ENCODE data around the gene TSHZ2. TPM values are rescaled to one million over a fixed set of nuclear protein-coding genes. Genes with fewer than 3 reads are reported as not detected.

Gene TSHZ2
- total and polyA plus RNA-seq, 12 donors, result 1.5 to 6.2 (median 4.5) TPM

- Histone ChIP-seq H3K9me3 (no peaks in the 10 kb centered on the region), H3K27ac (no peak overlapping the region), H3K4me3 (no peak overlapping the region), H3K27me3 (no peaks in the 10 kb centered on the region), H3K36me3 (no peaks in the 10 kb centered on the region), H3K4me1 (peaks cover 0 to 10% (median 0%) of the 10 kb centered on the region in 9 donors)
- 98 to 100% methylated on average over 1 of the region's 1 CpG for WGBS, 2 donors
- TF ChIP-seq, protein P1, sequence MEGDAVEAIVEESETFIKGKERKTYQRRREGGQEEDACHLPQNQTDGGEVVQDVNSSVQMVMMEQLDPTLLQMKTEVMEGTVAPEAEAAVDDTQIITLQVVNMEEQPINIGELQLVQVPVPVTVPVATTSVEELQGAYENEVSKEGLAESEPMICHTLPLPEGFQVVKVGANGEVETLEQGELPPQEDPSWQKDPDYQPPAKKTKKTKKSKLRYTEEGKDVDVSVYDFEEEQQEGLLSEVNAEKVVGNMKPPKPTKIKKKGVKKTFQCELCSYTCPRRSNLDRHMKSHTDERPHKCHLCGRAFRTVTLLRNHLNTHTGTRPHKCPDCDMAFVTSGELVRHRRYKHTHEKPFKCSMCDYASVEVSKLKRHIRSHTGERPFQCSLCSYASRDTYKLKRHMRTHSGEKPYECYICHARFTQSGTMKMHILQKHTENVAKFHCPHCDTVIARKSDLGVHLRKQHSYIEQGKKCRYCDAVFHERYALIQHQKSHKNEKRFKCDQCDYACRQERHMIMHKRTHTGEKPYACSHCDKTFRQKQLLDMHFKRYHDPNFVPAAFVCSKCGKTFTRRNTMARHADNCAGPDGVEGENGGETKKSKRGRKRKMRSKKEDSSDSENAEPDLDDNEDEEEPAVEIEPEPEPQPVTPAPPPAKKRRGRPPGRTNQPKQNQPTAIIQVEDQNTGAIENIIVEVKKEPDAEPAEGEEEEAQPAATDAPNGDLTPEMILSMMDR (IDR thresholded peaks at IDR 0.05), result no peak
- DNase-seq (no peak), ATAC-seq (no peak)
- intact Hi-C loops (cut with DNase I), result no loop called here
These were observed 320.2 kb downstream of the TSHZ2 start for GRCh38 chr20:53292347-53292746.

GRCh38 chr20:53294804-53295203, 322.6 kb downstream of the TSHZ2 start:
- no peak overlapping the region for H3K4me3 ChIP-seq
- intact Hi-C loops (cut with DNase I), result no loop called here
- WGBS, 2 donors, result 93 to 95% methylated on average over 3 of the region's 3 CpGs
- H3K9me3 ChIP-seq, result no peaks in the 10 kb centered on the region
- ATAC-seq (no peak), DNase-seq (no peak)
- TF ChIP-seq, protein P1 (IDR thresholded peaks at IDR 0.05), result no peak
- peaks cover 0 to 13% (median 0%) of the 10 kb centered on the region in 9 donors for H3K4me1 ChIP-seq
- H3K27ac ChIP-seq, result no peak overlapping the region
- no peaks in the 10 kb centered on the region for H3K36me3 ChIP-seq
- H3K27me3 ChIP-seq, result peaks cover 0 to 5% (median 0%) of the 10 kb centered on the region in 7 donors

DNA sequence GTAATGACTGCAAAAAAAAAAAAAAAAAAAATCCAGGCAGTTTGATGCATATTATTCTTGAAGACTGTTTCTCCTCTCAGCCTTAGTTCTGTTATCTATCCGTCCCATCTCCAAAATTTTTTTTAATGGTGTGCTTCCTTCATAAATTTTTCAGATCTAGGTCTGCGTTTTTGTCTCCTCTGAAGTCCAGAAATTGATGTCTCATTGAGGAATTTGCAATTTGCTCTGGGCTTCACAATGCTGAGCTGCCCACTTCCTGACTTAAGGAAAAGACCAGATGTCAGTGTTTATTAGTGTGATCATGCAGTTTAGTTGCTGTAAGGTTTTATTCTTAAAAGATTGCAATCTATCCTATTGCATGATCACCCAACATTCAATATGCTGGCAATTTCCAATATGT, 323.9 kb downstream of the TSHZ2 start:
- no peak for DNase-seq
- H3K27me3 ChIP-seq, result peaks cover 0 to 5% (median 0%) of the 10 kb centered on the region in 7 donors
- H3K4me3 ChIP-seq, result no peak overlapping the region
- no peak for ATAC-seq
- H3K36me3 ChIP-seq, result no peaks in the 10 kb centered on the region
- H3K27ac ChIP-seq, result no peak overlapping the region
- WGBS, 2 donors, result 54 to 63% methylated on average over 2 of the region's 2 CpGs
- H3K9me3 ChIP-seq, result no peaks in the 10 kb centered on the region
- intact Hi-C loops (cut with DNase I), result no loop called here
- H3K4me1 ChIP-seq, result peaks cover 0 to 17% (median 0%) of the 10 kb centered on the region in 9 donors
- TF ChIP-seq, protein P1 (IDR thresholded peaks at IDR 0.05), result no peak

GRCh38 chr20:53296451-53297153, 324.4 kb downstream of the TSHZ2 start:
- 79 to 91% methylated on average over 2 of the region's 2 CpGs for WGBS, 2 donors
- intact Hi-C loops (cut with DNase I), result no loop called here

More at GRCh38 chr20:53296451-53297153, 324.4 kb downstream of the TSHZ2 start:
- DNase-seq, result no peak
- ATAC-seq, result no peak
- peaks cover 0 to 5% (median 0%) of the 10 kb centered on the region in 7 donors for H3K27me3 ChIP-seq
- H3K4me1 ChIP-seq, result peaks cover 0 to 17% (median 0%) of the 10 kb centered on the region in 9 donors
- H3K4me3 ChIP-seq, result no peak overlapping the region
- no peaks in the 10 kb centered on the region for H3K9me3 ChIP-seq
- TF ChIP-seq, protein P1 (IDR thresholded peaks at IDR 0.05), result no peak
- H3K36me3 ChIP-seq, result no peaks in the 10 kb centered on the region
- H3K27ac ChIP-seq, result no peak overlapping the region

Measured in heart right ventricle (tissue), 16 donors.